Prostate gland (tissue), 2 donors: ENCODE data around the gene ARHGAP26. TPM values are rescaled to one million over a fixed set of nuclear protein-coding genes. Genes with fewer than 3 reads are reported as not detected.

Experiments
- DNase-seq: peaks from one replicate; pipeline ENCODE4 v3.0.0-alpha.2; 2019; ENCODE audit warnings: low spot score
- H3K27ac ChIP-seq, 2 donors: fragments of 200-600 bp; sonication (generic); 2 replicates each; pipeline ENCODE4 v1.5.1; 2017 to 2019
- H3K27me3 ChIP-seq: fragments of 200-600 bp; sonication (generic); replicated peaks from 2 replicates; pipeline ENCODE4 v1.5.1; 2019; ENCODE audit not compliant: insufficient read depth
- H3K36me3 ChIP-seq, 2 donors: fragments of 200-600 bp; sonication (generic); 1 replicate in 1 of 2; 2 replicates in 1 of 2; pipeline versions ENCODE4 v1.5.1 to v1.8.1; 2017 to 2019
- H3K4me1 ChIP-seq: fragments of 200-600 bp; sonication (generic); replicated peaks from 2 replicates; pipeline ENCODE4 v1.5.1; 2019
- H3K4me3 ChIP-seq, 2 donors: fragments of 200-600 bp; sonication (generic); 2 replicates each; pipeline ENCODE4 v1.5.1; 2017 to 2019
- H3K9me3 ChIP-seq: fragments of 200-600 bp; sonication (generic); 2 replicates; pipeline ENCODE4 v1.5.1; 2017
- POLR2A ChIP-seq: fragments of 450-650 bp; IDR thresholded peaks from one replicate; pipeline ENCODE4 v1.6.1; 2016; ENCODE audit warnings: antibody characterized with exemption, mild to moderate bottlenecking
- POLR2AphosphoS5 ChIP-seq: sonication (generic); formaldehyde crosslinking; IDR thresholded peaks from one replicate; pipeline ENCODE4 v1.6.1; 2017; ENCODE audit warnings: antibody characterized with exemption
- WGBS: methylation state at CpG from one replicate; pipeline ENCODE4 v1.1.5; 2018; 5-methylcytosine and 5-hydroxymethylcytosine counted together
- intact Hi-C: fragments of 100-400 bp; cut with DNase I; formaldehyde crosslinking; loops from one replicate; pipeline ENCODE4 v1.14.2; 2022
- total RNA-seq, 2 donors: library from RNA; depleted of rRNA; stranded (reverse); fragments of >200 nt; gene quantifications; one replicate each; pipeline ENCODE4 v1.1.0, GENCODE V29; 2016
- TF ChIP-seq, protein P1 (sequence below), 4 experiments: fragments of 200-600 bp in 2 of 4; fragments of 450-650 bp in 2 of 4; sonication (generic) in 2 of 4; IDR thresholded peaks; 1 replicate in 3 of 4; 2 replicates in 1 of 4; pipeline ENCODE4 v1.5.1; 2016 to 2019; ENCODE audit warnings: antibody characterized with exemption in 4 of 4, mild to moderate bottlenecking in 2 of 4, moderate library complexity in 2 of 4

The ARHGAP26 gene
- total RNA-seq, 2 donors from 2014 or later, result 11.7 to 39.8 TPM

DNA sequence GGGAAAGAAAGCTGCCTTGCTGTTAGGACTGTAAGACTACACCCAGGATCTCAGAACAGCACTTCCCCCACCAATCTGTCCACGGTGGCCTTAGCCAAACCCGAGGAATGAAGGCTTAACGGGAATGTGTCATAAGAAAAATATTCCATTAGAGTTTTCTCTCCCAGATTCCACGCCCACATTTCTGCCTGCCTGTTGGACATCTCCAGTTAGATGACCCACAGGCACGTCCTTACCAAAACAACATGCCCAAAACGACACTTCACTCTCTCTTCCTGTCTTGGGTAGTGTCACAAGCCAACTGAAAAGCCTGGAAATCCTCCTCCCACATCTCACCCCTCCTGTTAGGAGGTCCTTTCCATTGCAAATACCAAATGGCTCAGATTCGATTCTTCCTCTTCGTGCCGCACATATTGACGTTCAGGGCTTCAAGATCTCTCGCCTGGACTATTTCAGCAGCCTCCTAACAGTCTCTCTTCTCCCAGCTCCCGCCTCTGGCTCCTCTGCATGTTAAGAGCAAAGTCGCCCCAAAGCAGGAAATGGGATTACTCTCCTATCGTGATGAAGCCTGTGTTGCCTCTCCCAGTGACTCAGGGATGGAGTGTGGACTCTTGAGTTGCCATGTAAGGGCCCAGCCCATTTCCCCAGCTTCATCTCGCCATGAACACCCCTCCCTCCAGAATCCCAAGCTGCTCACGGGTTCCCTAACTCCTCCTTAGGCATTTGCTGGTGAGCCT lies 474.0 kb downstream of the ARHGAP26 start:
- peak; percentile 8 for DNase-seq
- Histone ChIP-seq H3K4me3 (no peak overlapping the region), H3K4me1 (peaks cover 3% of the 10 kb centered on the region), H3K9me3 (no peaks in the 10 kb centered on the region), H3K27ac (no peak overlapping the region), H3K36me3 (no peaks in the 10 kb centered on the region), H3K27me3 (no peaks in the 10 kb centered on the region)
- TF ChIP-seq POLR2A, result no peak
- TF ChIP-seq POLR2AphosphoS5, result no peak
- TF ChIP-seq, protein P1, sequence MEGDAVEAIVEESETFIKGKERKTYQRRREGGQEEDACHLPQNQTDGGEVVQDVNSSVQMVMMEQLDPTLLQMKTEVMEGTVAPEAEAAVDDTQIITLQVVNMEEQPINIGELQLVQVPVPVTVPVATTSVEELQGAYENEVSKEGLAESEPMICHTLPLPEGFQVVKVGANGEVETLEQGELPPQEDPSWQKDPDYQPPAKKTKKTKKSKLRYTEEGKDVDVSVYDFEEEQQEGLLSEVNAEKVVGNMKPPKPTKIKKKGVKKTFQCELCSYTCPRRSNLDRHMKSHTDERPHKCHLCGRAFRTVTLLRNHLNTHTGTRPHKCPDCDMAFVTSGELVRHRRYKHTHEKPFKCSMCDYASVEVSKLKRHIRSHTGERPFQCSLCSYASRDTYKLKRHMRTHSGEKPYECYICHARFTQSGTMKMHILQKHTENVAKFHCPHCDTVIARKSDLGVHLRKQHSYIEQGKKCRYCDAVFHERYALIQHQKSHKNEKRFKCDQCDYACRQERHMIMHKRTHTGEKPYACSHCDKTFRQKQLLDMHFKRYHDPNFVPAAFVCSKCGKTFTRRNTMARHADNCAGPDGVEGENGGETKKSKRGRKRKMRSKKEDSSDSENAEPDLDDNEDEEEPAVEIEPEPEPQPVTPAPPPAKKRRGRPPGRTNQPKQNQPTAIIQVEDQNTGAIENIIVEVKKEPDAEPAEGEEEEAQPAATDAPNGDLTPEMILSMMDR (IDR thresholded peaks at IDR 0.05), result no peak
- intact Hi-C loops, result loop anchor here (10.0 kb wide), 1 partner anchor 99 kb away; no protein-coding TSS in a partner anchor
- WGBS, result 71% methylated on average over 16 of the region's 16 CpGs

GRCh38 chr5:143244990-143245389 lies 474.8 kb downstream of the ARHGAP26 start:
- TF ChIP-seq POLR2AphosphoS5, result no peak
- TF ChIP-seq POLR2A, result no peak
- TF ChIP-seq, protein P1 (IDR thresholded peaks at IDR 0.05), result no peak
- 97% methylated on average over 2 of the region's 2 CpGs for WGBS
- peaks cover 3% of the 10 kb centered on the region for H3K4me1 ChIP-seq
- no peaks in the 10 kb centered on the region for H3K36me3 ChIP-seq
- DNase-seq, result no peak
- H3K4me3 ChIP-seq, result no peak overlapping the region
- H3K27ac ChIP-seq, result no peak overlapping the region
- H3K27me3 ChIP-seq, result no peaks in the 10 kb centered on the region
- H3K9me3 ChIP-seq, result no peaks in the 10 kb centered on the region
- intact Hi-C loops, result loop anchor here (10.0 kb wide), 1 partner anchor 100 kb away; no protein-coding TSS in a partner anchor

GRCh38 chr5:143245929-143246561 lies 475.9 kb downstream of the ARHGAP26 start:
- no peak overlapping the region for H3K4me3 ChIP-seq
- no peak for TF ChIP-seq POLR2A
- no peak for TF ChIP-seq POLR2AphosphoS5
- TF ChIP-seq, protein P1 (IDR thresholded peaks at IDR 0.05), result no peak
- intact Hi-C loops, result loop anchor here (10.0 kb wide), 1 partner anchor 101 kb away; no protein-coding TSS in a partner anchor
- no peaks in the 10 kb centered on the region for H3K27me3 ChIP-seq
- H3K27ac ChIP-seq, result no peak overlapping the region
- no peak for DNase-seq
- peaks cover 3% of the 10 kb centered on the region for H3K4me1 ChIP-seq
- whole genome bisulfite sequencing, result 87% methylated on average over 11 of the region's 11 CpGs
- H3K36me3 ChIP-seq, result no peaks in the 10 kb centered on the region
- no peaks in the 10 kb centered on the region for H3K9me3 ChIP-seq

- Histone ChIP-seq H3K4me1 (peaks cover 3% of the 10 kb centered on the region), H3K36me3 (no peaks in the 10 kb centered on the region), H3K27me3 (no peaks in the 10 kb centered on the region), H3K4me3 (no peak overlapping the region), H3K27ac (no peak overlapping the region), H3K9me3 (no peaks in the 10 kb centered on the region)
- TF ChIP-seq POLR2A (no peak), POLR2AphosphoS5 (no peak)
- TF ChIP-seq, protein P1 (IDR thresholded peaks at IDR 0.05), result no peak
- DNase-seq, result no peak
- 94% methylated on average over 1 of the region's 1 CpG for WGBS
- intact Hi-C loops, result loop anchor here (10.0 kb wide), 1 partner anchor 102 kb away; no protein-coding TSS in a partner anchor
Measured at GRCh38 chr5:143247134-143247815, 477.1 kb downstream of the ARHGAP26 start.
